ENCODE measurements around the gene TULP4.

GRCh38 chr6:158471339-158471738 lies 159.1 kb downstream of the TULP4 start:
- no peak for TF ChIP-seq CTCF (conservative IDR thresholded peaks at IDR 0.05; ENCODE audit: low read length)
- no peak for TF ChIP-seq EZH2phosphoT487 (IDR thresholded peaks at IDR 0.05; ENCODE audit: borderline replicate concordance)

Data from Loucy (cell line).